Measurements from ENCODE around the gene MRPL51.
A peak's percentile ranks its signal among the peaks of the same experiment; 100 is the strongest.
"Not testable (repeated sequence)": the region's sequence is repeated elsewhere in the genome, so short reads cannot be mapped to it uniquely, and the experiment has no call there.

MRPL51 gene

GRCh38 chr12:6532051-6532926 is 39.2 kb upstream of the MRPL51 start:
- DNase-seq (ENCODE audit: low spot score), result peak; percentile 72

GRCh38 chr12:6530576-6531260 is 37.7 kb upstream of the MRPL51 start:
- DNase-seq (ENCODE audit: low spot score), result no peak

GRCh38 chr12:6529291-6529737 is 36.3 kb upstream of the MRPL51 start:
- DNase-seq (ENCODE audit: low spot score), result no peak

DNA sequence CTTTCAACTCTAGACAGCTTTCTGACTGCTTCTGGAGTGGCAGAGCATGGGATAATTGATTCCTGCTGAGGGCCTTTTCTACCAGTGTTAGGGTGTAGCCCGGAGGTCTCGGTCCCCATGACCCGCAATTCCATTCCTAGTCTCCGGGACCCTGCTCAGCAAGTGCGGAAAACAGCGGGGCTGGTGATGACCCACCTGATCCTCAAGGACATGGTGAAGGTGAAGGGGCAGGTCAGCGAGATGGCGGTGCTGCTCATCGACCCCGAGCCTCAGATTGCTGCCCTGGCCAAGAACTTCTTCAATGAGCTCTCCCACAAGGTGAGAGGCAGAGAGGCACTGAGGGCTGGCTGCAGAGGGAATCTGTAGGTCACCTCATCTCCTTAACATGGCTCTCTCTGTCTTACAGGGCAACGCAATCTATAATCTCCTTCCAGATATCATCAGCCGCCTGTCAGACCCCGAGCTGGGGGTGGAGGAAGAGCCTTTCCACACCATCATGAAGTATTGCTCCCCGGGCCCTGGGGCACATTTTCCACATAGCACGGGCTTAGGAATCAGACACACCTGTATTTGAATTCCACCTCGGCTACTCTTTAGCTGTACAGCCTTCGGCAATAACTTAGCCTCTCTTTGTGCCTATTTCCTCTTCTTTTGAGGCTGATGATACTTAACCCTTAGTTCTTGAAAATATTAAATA is 35.6 kb upstream of the MRPL51 start:
- DNase-seq (ENCODE audit: low spot score), result no peak

DNA sequence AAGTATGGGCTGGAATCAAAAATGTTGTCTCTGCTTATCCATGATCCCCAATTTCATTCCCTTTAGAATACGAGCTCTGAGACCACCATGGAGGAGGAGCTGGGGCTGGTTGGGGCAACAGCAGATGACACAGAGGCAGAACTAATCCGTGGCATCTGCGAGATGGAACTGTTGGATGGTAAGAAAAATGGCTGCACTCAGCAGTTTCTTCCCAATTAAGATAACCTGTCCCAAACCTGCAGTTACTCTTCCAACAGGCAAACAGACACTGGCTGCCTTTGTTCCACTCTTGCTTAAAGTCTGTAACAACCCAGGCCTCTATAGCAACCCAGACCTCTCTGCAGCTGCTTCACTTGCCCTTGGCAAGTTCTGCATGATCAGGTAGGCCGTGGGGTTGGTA is 34.6 kb upstream of the MRPL51 start:
- DNase-seq (ENCODE audit: low spot score), result no peak

DNA sequence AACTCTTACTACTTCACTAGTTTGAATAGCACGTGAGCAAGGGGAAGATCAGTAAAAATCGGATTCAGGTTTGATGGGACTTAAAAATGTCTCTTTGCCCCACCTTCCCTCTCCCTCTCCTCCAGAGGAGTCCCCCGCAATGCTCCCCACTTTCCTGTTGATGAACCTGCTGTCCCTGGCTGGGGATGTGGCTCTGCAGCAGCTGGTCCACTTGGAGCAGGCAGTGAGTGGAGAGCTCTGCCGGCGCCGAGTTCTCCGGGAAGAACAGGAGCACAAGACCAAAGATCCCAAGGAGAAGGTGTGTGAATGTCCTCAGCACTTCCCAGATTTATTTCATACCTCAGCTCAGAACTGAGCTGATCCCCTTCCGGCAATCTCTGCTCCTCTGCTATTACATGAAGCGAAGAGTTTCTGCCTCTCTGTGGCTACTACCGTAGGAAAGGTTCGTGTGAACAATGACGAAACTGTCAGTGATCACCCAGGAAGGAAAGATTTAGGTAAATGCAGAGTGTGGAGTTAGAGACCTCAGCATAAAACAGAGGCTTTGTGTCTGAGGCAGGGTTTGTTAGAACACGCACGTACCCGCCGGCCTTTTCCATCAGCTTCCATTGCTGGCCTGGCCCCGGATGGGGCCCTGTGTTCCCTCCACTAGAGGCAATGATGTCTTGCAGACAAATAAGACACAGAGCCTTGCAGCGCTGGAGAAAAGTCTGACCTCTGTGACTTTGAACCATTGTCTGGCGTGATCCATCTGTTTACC is 33.9 kb upstream of the MRPL51 start:
- DNase-seq (ENCODE audit: low spot score), result no peak

DNA sequence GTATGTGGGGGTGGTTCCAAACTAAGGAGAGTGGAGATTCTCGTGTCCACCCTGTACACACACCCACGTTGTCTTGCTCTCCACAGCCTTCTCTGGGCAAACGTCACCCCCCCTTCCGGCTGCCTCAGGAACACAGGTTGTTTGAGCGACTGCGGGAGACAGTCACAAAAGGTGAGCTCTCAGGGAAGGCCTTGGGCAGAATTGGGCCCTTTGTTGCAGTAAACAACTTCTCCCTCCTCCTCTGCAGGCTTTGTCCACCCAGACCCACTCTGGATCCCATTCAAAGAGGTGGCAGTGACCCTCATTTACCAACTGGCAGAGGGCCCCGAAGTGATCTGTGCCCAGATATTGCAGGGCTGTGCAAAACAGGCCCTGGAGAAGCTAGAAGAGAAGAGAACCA is 33.1 kb upstream of the MRPL51 start:
- DNase-seq (ENCODE audit: low spot score), result no peak

DNA sequence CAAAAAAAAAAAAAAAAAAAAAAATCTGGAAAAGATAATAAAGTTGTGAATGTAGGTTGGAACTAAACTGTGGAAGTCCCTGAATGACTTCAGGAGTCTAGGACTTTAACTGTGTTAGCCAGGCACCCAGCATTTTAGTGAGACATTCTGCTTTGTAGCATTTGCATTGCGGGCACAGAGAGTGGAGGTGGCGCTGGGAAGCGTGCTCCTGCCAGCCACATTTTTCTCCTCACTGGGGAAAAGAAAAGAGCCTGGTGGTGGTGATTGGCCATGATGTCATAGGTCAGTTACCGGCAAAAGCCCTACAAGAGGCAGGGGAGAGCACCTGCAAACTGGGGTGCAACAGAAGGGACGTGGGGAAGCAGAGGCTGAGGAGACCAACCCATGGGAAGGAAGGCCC is 31.6 kb upstream of the MRPL51 start:
- no peak for DNase-seq (ENCODE audit: low spot score)

- DNase-seq (ENCODE audit: low spot score), result no peak
These were observed 30.6 kb upstream of the MRPL51 start for GRCh38 chr12:6523708-6524107.

DNA sequence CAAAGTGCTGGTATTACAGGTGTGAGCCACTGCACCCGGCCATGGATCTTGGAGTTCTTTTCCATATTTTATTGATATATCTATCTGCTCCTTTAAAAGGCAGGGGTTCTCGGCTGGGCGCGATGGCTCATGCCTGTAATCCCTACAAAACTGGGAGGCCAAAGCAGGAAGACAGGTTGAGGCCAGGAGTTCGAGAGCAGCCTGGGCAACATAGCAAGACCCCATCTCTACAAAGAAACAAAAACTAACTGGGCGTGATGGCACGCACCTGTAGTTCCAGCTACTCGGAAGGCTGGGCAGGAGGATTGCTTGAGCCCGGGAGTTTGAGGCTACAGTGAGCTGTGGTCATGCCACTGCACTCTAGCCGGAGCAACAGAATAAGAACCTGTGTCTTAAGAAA is 29.1 kb upstream of the MRPL51 start:
- no peak for DNase-seq (ENCODE audit: low spot score)

GRCh38 chr12:6520186-6520585 is 27.1 kb upstream of the MRPL51 start:
- no peak for DNase-seq (ENCODE audit: low spot score)

DNA sequence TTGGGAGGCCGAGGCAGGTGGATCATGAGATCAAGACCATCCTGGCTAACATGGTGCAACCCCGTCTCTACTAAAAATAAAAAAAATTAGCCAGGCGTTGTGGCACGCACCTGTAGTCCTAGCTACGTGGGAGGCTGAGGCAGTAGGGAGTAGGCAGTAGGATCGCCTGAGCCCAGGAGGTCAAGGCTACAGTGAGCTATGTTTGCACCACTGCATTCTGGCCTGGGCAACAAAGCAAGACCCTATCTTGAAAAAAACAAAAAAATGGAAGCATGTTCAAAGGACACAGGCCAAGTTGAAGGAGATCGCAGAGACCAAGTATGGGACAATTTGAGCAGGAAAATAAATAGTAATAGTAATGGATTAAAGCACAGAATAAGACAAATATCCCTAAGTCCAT is 15.0 kb upstream of the MRPL51 start:
- no peak for DNase-seq (ENCODE audit: low spot score)

- DNase-seq (ENCODE audit: low spot score), result no peak
These were observed 14.3 kb upstream of the MRPL51 start for GRCh38 chr12:6507102-6507998.

DNA sequence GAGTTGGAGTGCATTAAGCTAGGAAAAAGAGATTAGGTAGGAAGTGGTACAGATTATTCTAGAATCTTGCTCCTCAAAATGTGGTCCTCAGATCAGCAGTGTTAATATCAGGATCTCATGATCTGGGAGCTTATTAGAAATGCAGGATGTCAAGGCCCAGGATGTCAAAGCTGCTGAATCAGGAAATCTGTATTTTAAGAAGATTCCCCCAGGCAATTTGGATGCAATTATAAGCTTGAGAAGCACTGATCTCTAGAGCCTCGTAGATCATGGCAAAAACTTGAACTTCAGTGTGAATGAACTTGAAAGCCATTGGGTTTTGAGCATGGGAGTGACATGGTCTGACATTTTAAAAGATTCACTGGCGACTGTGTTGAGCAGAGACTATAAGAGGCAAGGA is 7.4 kb upstream of the MRPL51 start:
- no peak for DNase-seq (ENCODE audit: low spot score)

- not testable (repeated sequence) for DNase-seq (ENCODE audit: low spot score)
These were observed 4.2 kb upstream of the MRPL51 start for GRCh38 chr12:6497291-6497690.

DNA sequence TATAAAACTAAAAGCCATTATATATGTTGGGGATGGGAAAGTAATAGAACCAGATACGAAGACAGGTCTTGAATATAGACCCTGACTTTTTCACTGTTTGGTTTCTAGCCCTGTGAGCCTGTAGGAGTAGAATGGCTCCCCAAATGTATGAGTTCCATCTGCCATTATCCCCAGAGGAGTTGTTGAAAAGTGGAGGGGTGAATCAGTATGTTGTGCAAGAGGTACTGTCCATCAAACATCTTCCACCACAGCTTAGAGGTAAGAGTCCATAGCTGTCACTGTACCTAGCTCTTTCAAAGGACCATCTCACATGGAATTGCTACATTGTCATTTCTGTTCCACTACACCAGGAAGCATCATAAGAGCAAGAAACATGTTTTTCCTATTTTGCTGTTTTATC is 1.9 kb upstream of the MRPL51 start:
- DNase-seq (ENCODE audit: low spot score), result no peak

DNA sequence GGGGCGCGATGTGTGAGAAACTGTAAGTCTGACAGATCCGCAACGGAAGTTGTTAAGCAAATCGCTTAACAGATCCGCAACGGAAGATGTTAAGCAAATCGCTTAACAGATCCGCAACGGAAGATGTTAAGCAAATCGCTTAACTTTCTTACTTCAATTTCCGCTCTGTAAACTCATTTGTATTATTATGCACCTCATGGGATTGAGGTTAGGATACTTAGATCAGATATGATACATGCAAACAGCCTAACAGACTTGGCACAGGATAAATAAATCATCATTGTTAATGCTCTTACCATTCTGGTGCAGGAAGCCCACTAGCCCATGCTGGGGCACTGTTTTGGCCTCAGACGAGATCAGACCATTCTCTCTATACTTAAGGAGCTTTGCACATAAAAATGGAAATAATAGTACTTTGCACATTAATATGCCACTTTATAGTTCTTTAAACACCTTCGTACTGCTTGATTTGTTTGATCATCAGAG is 1.2 kb upstream of the MRPL51 start:
- DNase-seq (ENCODE audit: low spot score), result no peak

GRCh38 chr12:6493497-6494257 is 615 bp upstream of the MRPL51 start, which contains the start of gene NCAPD2:
NCAPD2 (plus strand) TSS chr12:6494102; CDS start chr12:6495099, 997 bp downstream.
- DNase-seq (ENCODE audit: low spot score), result peak; percentile 98

GRCh38 chr12:6490673-6491072 is 2.4 kb downstream of the MRPL51 start:
- not testable (repeated sequence) for DNase-seq (ENCODE audit: low spot score)

DNA sequence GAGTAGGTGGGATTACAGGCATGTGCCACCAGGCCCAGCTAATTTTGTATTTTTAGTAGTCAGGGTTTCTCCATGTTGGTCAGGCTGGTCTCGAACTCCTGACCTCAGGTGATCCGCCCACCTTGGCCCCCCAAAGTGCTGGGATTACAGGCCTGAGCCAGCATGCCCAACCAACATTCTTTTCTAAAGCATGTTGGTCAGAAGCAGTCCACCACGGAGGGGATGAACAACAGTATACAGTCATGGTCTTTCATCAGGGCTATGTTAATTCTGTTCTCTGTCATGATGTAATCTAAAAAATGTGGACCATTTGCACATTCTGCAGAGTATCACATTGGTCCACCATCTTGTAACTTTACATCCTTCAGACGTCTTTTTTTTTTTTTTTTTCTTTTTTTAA is 3.6 kb downstream of the MRPL51 start:
- no peak for DNase-seq (ENCODE audit: low spot score)

Data from cerebellar cortex (tissue), 1 donor.